HG03439 (cell line): ENCODE results near the gene TES.
A peak's percentile ranks its signal among the peaks of the same experiment; 100 is the strongest.
"Not testable (repeated sequence)": the region's sequence is repeated elsewhere in the genome, so short reads cannot be mapped to it uniquely, and the experiment has no call there.

Source experiments
- ATAC-seq: cut with Tn5 transposase; IDR thresholded peaks from one replicate; pipeline ENCODE4 v1.9.1; 2021; ENCODE audit warnings: mild to moderate bottlenecking, moderate library complexity; ENCODE audit not compliant: unreplicated experiment

The TES gene

GRCh38 chr7:116241291-116241690 is 31.0 kb downstream of the TES start:
- no peak for ATAC-seq

- no peak for ATAC-seq
Measured at GRCh38 chr7:116242178-116242577, 31.8 kb downstream of the TES start.

- no peak for ATAC-seq
Measured at GRCh38 chr7:116242759-116243158, 32.4 kb downstream of the TES start.

- ATAC-seq = not testable (repeated sequence)
Measured at GRCh38 chr7:116244803-116245202, 34.5 kb downstream of the TES start.

GRCh38 chr7:116246357-116246756 is 36.0 kb downstream of the TES start:
- no peak for ATAC-seq

GRCh38 chr7:116249969-116250553 is 39.7 kb downstream of the TES start:
- no peak for ATAC-seq

GRCh38 chr7:116251675-116252074 is 41.3 kb downstream of the TES start:
- no peak for ATAC-seq

- no peak for ATAC-seq
Measured at GRCh38 chr7:116252249-116252648, 41.9 kb downstream of the TES start.

GRCh38 chr7:116257156-116257555 is 46.8 kb downstream of the TES start:
- ATAC-seq = no peak

GRCh38 chr7:116258734-116259133 is 48.4 kb downstream of the TES start:
- peak; percentile 48 for ATAC-seq

- ATAC-seq = no peak
Measured at GRCh38 chr7:116259156-116259870, 49.0 kb downstream of the TES start.

- no peak for ATAC-seq
Measured at GRCh38 chr7:116259871-116260440, 49.6 kb downstream of the TES start.

- no peak for ATAC-seq
Measured at GRCh38 chr7:116261904-116262303, 51.6 kb downstream of the TES start.

GRCh38 chr7:116265881-116266280 is 55.5 kb downstream of the TES start:
- no peak for ATAC-seq

- ATAC-seq = no peak
Measured at GRCh38 chr7:116269466-116269865, 59.1 kb downstream of the TES start.

- no peak for ATAC-seq
Measured at GRCh38 chr7:116271161-116271913, 61.0 kb downstream of the TES start.

GRCh38 chr7:116271963-116272886 is 61.9 kb downstream of the TES start:
- ATAC-seq = no peak

- ATAC-seq = no peak
Measured at GRCh38 chr7:116273283-116273917, 63.1 kb downstream of the TES start.

GRCh38 chr7:116273918-116274301 is 63.6 kb downstream of the TES start:
- ATAC-seq = no peak

- ATAC-seq = no peak
Measured at GRCh38 chr7:116277070-116277469, 66.7 kb downstream of the TES start.
